Measurements from ENCODE around the gene UBFD1.

Gene UBFD1

GRCh38 chr16:23554536-23554935, 3.0 kb upstream of the UBFD1 start:
- H3K9ac ChIP-seq, result no peak overlapping the region
- no peak overlapping the region for H2AFZ ChIP-seq
- H3K4me3 ChIP-seq (ENCODE audit: low read depth, low read length), result no peak overlapping the region
- peaks cover 5% of the 10 kb centered on the region for H3K4me1 ChIP-seq
- H3K9me3 ChIP-seq (ENCODE audit: control insufficient read depth, low read length), result no peaks in the 10 kb centered on the region
- H3K79me2 ChIP-seq, result peaks cover 18% of the 10 kb centered on the region
- H3K27ac ChIP-seq, result no peak overlapping the region
- no peak for TF ChIP-seq CTCF (IDR thresholded peaks at IDR 0.05)
- no peaks in the 10 kb centered on the region for H3K36me3 ChIP-seq (ENCODE audit: control insufficient read depth, insufficient read depth, low read length)
- no peak overlapping the region for H3K4me2 ChIP-seq (ENCODE audit: low read length)
- no peaks in the 10 kb centered on the region for H3K27me3 ChIP-seq (ENCODE audit: control insufficient read depth, insufficient read depth, low read length)

- Histone ChIP-seq H3K79me2 (peaks cover 24% of the 10 kb centered on the region), H3K4me2 (ENCODE audit: low read length) (peak overlapping the region; percentile 59), H3K27me3 (ENCODE audit: control insufficient read depth, insufficient read depth, low read length) (no peaks in the 10 kb centered on the region), H3K4me3 (ENCODE audit: low read depth, low read length) (peak overlapping the region; percentile 85), H3K36me3 (ENCODE audit: control insufficient read depth, insufficient read depth, low read length) (no peaks in the 10 kb centered on the region), H3K4me1 (peaks cover 5% of the 10 kb centered on the region), H2AFZ (peak overlapping the region; percentile 96), H3K27ac (peak overlapping the region; percentile 77), H3K9ac (peak overlapping the region; percentile 42), H3K9me3 (ENCODE audit: control insufficient read depth, low read length) (no peaks in the 10 kb centered on the region)
- no peak for TF ChIP-seq CTCF (IDR thresholded peaks at IDR 0.05)
These were observed 514 bp downstream of the UBFD1 start for GRCh38 chr16:23557779-23558702.

- H3K79me2 ChIP-seq, result peaks cover 22% of the 10 kb centered on the region
- H3K9ac ChIP-seq, result no peak overlapping the region
- TF ChIP-seq CTCF (IDR thresholded peaks at IDR 0.05), result no peak
- H3K4me2 ChIP-seq (ENCODE audit: low read length), result no peak overlapping the region
- no peaks in the 10 kb centered on the region for H3K27me3 ChIP-seq (ENCODE audit: control insufficient read depth, insufficient read depth, low read length)
- H2AFZ ChIP-seq, result no peak overlapping the region
- H3K4me1 ChIP-seq, result peaks cover 3% of the 10 kb centered on the region
- no peak overlapping the region for H3K27ac ChIP-seq
- no peak overlapping the region for H3K4me3 ChIP-seq (ENCODE audit: low read depth, low read length)
- no peaks in the 10 kb centered on the region for H3K36me3 ChIP-seq (ENCODE audit: control insufficient read depth, insufficient read depth, low read length)
- H3K9me3 ChIP-seq (ENCODE audit: control insufficient read depth, low read length), result no peaks in the 10 kb centered on the region
These were observed 4.1 kb downstream of the UBFD1 start for GRCh38 chr16:23561586-23561985.

- Histone ChIP-seq H3K79me2 (peaks cover 18% of the 10 kb centered on the region), H3K4me2 (ENCODE audit: low read length) (no peak overlapping the region), H3K9me3 (ENCODE audit: control insufficient read depth, low read length) (no peaks in the 10 kb centered on the region), H3K9ac (no peak overlapping the region), H2AFZ (no peak overlapping the region), H3K4me1 (no peaks in the 10 kb centered on the region), H3K27ac (no peak overlapping the region), H3K4me3 (ENCODE audit: low read depth, low read length) (no peak overlapping the region), H3K36me3 (ENCODE audit: control insufficient read depth, insufficient read depth, low read length) (no peaks in the 10 kb centered on the region), H3K27me3 (ENCODE audit: control insufficient read depth, insufficient read depth, low read length) (no peaks in the 10 kb centered on the region)
- TF ChIP-seq CTCF (IDR thresholded peaks at IDR 0.05), result no peak
These were observed 5.0 kb downstream of the UBFD1 start for GRCh38 chr16:23562505-23562904.

- H3K9me3 ChIP-seq (ENCODE audit: control insufficient read depth, low read length), result no peaks in the 10 kb centered on the region
- H3K9ac ChIP-seq, result no peak overlapping the region
- no peaks in the 10 kb centered on the region for H3K36me3 ChIP-seq (ENCODE audit: control insufficient read depth, insufficient read depth, low read length)
- no peak overlapping the region for H3K4me3 ChIP-seq (ENCODE audit: low read depth, low read length)
- no peak overlapping the region for H3K27ac ChIP-seq
- no peak for TF ChIP-seq CTCF (IDR thresholded peaks at IDR 0.05)
- no peaks in the 10 kb centered on the region for H3K4me1 ChIP-seq
- H2AFZ ChIP-seq, result no peak overlapping the region
- peaks cover 17% of the 10 kb centered on the region for H3K79me2 ChIP-seq
- no peaks in the 10 kb centered on the region for H3K27me3 ChIP-seq (ENCODE audit: control insufficient read depth, insufficient read depth, low read length)
- no peak overlapping the region for H3K4me2 ChIP-seq (ENCODE audit: low read length)
These were observed 5.7 kb downstream of the UBFD1 start for GRCh38 chr16:23563186-23563585.
